NB4 (cell line): ENCODE measurements around the gene AK2.

Source experiments
- CTCF ChIP-seq: IDR thresholded peaks from one replicate; pipeline ENCODE4 v1.5.1; 2012; ENCODE audit warnings: low read depth, low read length
- MAX ChIP-seq: IDR thresholded peaks from 2 replicates; pipeline ENCODE4 v1.6.1; 2011; ENCODE audit warnings: low read depth, low read length
- MYC ChIP-seq: IDR thresholded peaks from 2 replicates; pipeline ENCODE4 v1.6.1; 2011; ENCODE audit warnings: low read depth, low read length
- POLR2A ChIP-seq: IDR thresholded peaks from 2 replicates; pipeline ENCODE4 v1.6.1; 2011; ENCODE audit warnings: mild to moderate bottlenecking; ENCODE audit not compliant: insufficient read length; ENCODE audit errors: extremely low read depth

GRCh38 chr1:32998064-32998463 is 38.6 kb downstream of the AK2 start:
- TF ChIP-seq CTCF (no peak), POLR2A (peak; percentile 29), MAX (no peak), MYC (no peak)
